K562 (cell line): ENCODE results near the gene LRP1B. TPM values are rescaled to one million over a fixed set of nuclear protein-coding genes. Genes with fewer than 3 reads are reported as not detected.

Experiments
- ATAC-seq: fragments of 200-7000 bp; cut with Tn5 transposase; 3 replicates; pipeline ENCODE4 v1.9.1; 2020; ENCODE audit warnings: moderate library complexity
- BruUV-seq: library from RNA; stranded (reverse); fragments of 400-500 nt; replicated peaks from 2 replicates; lab custom pipeline; 2021; lab: Mats Ljungman, UMichigan
- CTCF ChIA-PET: fragments of 300-600 bp; formaldehyde crosslinking; extraction: SDS; loops from one replicate; lab custom pipeline; 2021; ENCODE audit warnings: low intra/inter-chr PET ratio; lab: Yijun Ruan, JAX
- POLR2A ChIA-PET: fragments of 300-600, 350-650 bp; sonication (Branson Sonifier 250); formaldehyde crosslinking; extraction: SDS; loops from one replicate; lab custom pipeline; 2021; ENCODE audit warnings: antibody characterized with exemption, inconsistent platforms; lab: Yijun Ruan, JAX
- DNase-seq, 4 experiments: peaks; one replicate each; pipeline versions ENCODE4 v3.0.0 to v3.0.0-alpha.2; 2011 to 2018; ENCODE audit warnings: low spot score in 3 of 4, mixed read lengths in 3 of 4; ENCODE audit errors: extremely low read depth in 1 of 4
- FAIRE-seq: peaks from 2 replicates; lab custom pipeline; 2011; peaks lifted over from hg19 to GRCh38; lab: Jason Lieb, UNC
- H2AFZ ChIP-seq: 2 replicates; pipeline ENCODE4 v1.6.0; 2011; ENCODE audit warnings: low read depth, low read length, control low read depth, inconsistent platforms
- H3K27ac ChIP-seq: fragments of 200-600 bp; 3 replicates; pipeline ENCODE4 v1.8.0; 2011; ENCODE audit warnings: low read depth, mild to moderate bottlenecking, control low read depth, inconsistent platforms, low read length, moderate library complexity, mixed read lengths; ENCODE audit errors: extremely low read depth
- H3K27me3 ChIP-seq, 2 experiments: fragments of 300-600 bp in 1 of 2; 2 replicates in 1 of 2; 3 replicates in 1 of 2; pipeline versions ENCODE4 v1.6.0 to v1.8.0; 2011; ENCODE audit warnings: inconsistent platforms in 2 of 2, low read length in 2 of 2, mild to moderate bottlenecking in 1 of 2, mixed read lengths in 1 of 2, moderate library complexity in 1 of 2; ENCODE audit not compliant: control insufficient read depth in 2 of 2, insufficient read depth in 2 of 2
- H3K36me3 ChIP-seq: fragments of 300-600 bp; 3 replicates; pipeline ENCODE4 v1.8.0; 2011; ENCODE audit warnings: mild to moderate bottlenecking, low read length, inconsistent platforms; ENCODE audit not compliant: control insufficient read depth, insufficient read depth
- H3K4me1 ChIP-seq, 2 experiments: fragments of 200-600 bp in 1 of 2; replicated peaks in 1 of 2; 2 replicates in 1 of 2; 3 replicates in 1 of 2; pipeline versions ENCODE4 v1.5.1 to v1.8.0; 2011; ENCODE audit warnings: inconsistent platforms in 2 of 2, low read length in 2 of 2, mild to moderate bottlenecking in 1 of 2, mixed read lengths in 1 of 2, moderate library complexity in 1 of 2; ENCODE audit not compliant: control insufficient read depth in 2 of 2, insufficient read depth in 2 of 2
- H3K4me2 ChIP-seq: 2 replicates; pipeline ENCODE4 v1.6.1; 2011; ENCODE audit warnings: low read length, control low read depth, inconsistent platforms, mixed read lengths; ENCODE audit not compliant: insufficient read depth
- H3K4me3 ChIP-seq: fragments of 200-600 bp; sonication (generic), shearing (Covaris generic); 2 replicates; pipeline ENCODE4 v1.5.1; 2016; ENCODE audit warnings: control low read depth, inconsistent platforms
- H3K79me2 ChIP-seq: fragments of 200-600 bp; 3 replicates; pipeline ENCODE4 v1.8.0; 2011; ENCODE audit warnings: low read length, inconsistent platforms; ENCODE audit not compliant: control insufficient read depth, insufficient read depth
- H3K9ac ChIP-seq, 2 experiments: 2 replicates each; pipeline versions ENCODE4 v1.6.0 to v1.6.1; 2011; ENCODE audit warnings: low read depth in 2 of 2, low read length in 2 of 2, control low read depth in 1 of 2, inconsistent platforms in 1 of 2, mild to moderate bottlenecking in 1 of 2, mixed read lengths in 1 of 2; ENCODE audit not compliant: insufficient read depth in 1 of 2
- H3K9me1 ChIP-seq: one replicate; pipeline ENCODE4 v1.6.0; 2011; ENCODE audit warnings: inconsistent platforms, mild to moderate bottlenecking, low read length, moderate library complexity; ENCODE audit not compliant: control insufficient read depth, insufficient read depth
- H3K9me3 ChIP-seq: replicated peaks from 2 replicates; pipeline ENCODE4 v1.5.1; 2011; ENCODE audit warnings: low read depth, low read length, inconsistent platforms; ENCODE audit not compliant: control insufficient read depth, insufficient read depth
- H4K20me1 ChIP-seq: replicated peaks from 2 replicates; pipeline ENCODE4 v1.6.1; 2011; ENCODE audit warnings: low read length, inconsistent platforms, mixed read lengths; ENCODE audit not compliant: control insufficient read depth, insufficient read depth
- CREB1 ChIP-seq, 2 experiments: sonication (generic) in 1 of 2; formaldehyde crosslinking in 1 of 2; IDR thresholded peaks; 2 replicates each; pipeline versions ENCODE4 v1.6.1 to v1.8.0; 2012 to 2022; ENCODE audit warnings: inconsistent platforms in 1 of 2, mild to moderate bottlenecking in 1 of 2, missing genetic modification reagents in 1 of 2, moderate library complexity in 1 of 2
- CTCFL ChIP-seq: IDR thresholded peaks from 2 replicates; pipeline ENCODE4 v1.6.1; 2011; ENCODE audit warnings: borderline replicate concordance, low read depth, mild to moderate bottlenecking, moderate library complexity, low read length; ENCODE audit not compliant: insufficient read depth, poor library complexity, severe bottlenecking
- ELF4 ChIP-seq: fragments of 450-650 bp; formaldehyde crosslinking; IDR thresholded peaks from 2 replicates; pipeline ENCODE4 v1.4.0; 2022; ENCODE audit warnings: missing genetic modification characterization
- HDAC1 ChIP-seq, 2 experiments: fragments of 450-650 bp; IDR thresholded peaks; 2 replicates each; pipeline ENCODE4 v1.6.1; 2016 to 2017; ENCODE audit warnings: inconsistent platforms in 1 of 2, mild to moderate bottlenecking in 1 of 2, moderate library complexity in 1 of 2
- MED1 ChIP-seq: sonication (generic); formaldehyde crosslinking; IDR thresholded peaks from 2 replicates; pipeline ENCODE4 v1.8.1; 2023; ENCODE audit warnings: missing genetic modification reagents, borderline replicate concordance
- MLX ChIP-seq, 2 experiments: fragments of 450-650 bp in 1 of 2; sonication (generic) in 1 of 2; formaldehyde crosslinking; conservative IDR thresholded peaks; 2 replicates each; pipeline versions ENCODE4 v1.4.0 to v1.8.1; 2020 to 2022; ENCODE audit warnings: mild to moderate bottlenecking in 1 of 2, missing genetic modification reagents in 1 of 2
- NFIC ChIP-seq: fragments of 450-650 bp; IDR thresholded peaks from 2 replicates; pipeline ENCODE4 v1.6.1; 2017; ENCODE audit warnings: mild to moderate bottlenecking, inconsistent platforms
- NR1H2 ChIP-seq: sonication (generic); formaldehyde crosslinking; IDR thresholded peaks from 2 replicates; pipeline ENCODE4 v1.4.0; 2020; ENCODE audit warnings: mild to moderate bottlenecking, missing genetic modification reagents
- ZBTB33 ChIP-seq: sonication (generic); formaldehyde crosslinking; IDR thresholded peaks from 2 replicates; pipeline ENCODE4 v1.8.1; 2023; ENCODE audit warnings: mild to moderate bottlenecking, missing genetic modification reagents
- ZNF384 ChIP-seq: IDR thresholded peaks from 2 replicates; pipeline ENCODE4 v1.6.1; 2012; ENCODE audit warnings: low read depth, low read length, improper control_type of control experiment
- ZNF586 ChIP-seq: fragments of 450-650 bp; formaldehyde crosslinking; conservative IDR thresholded peaks from 2 replicates; pipeline ENCODE4 v1.4.0; 2020; ENCODE audit warnings: mild to moderate bottlenecking, moderate library complexity
- ZNF695 ChIP-seq: fragments of 450-650 bp; formaldehyde crosslinking; IDR thresholded peaks from 2 replicates; pipeline ENCODE4 v1.4.0; 2020; ENCODE audit warnings: mild to moderate bottlenecking, moderate library complexity
- ZNF77 ChIP-seq: fragments of 250-450 bp; sonication (Bioruptor Pico); IDR thresholded peaks from 2 replicates; pipeline ENCODE4 v1.5.0; 2020
- ZNF785 ChIP-seq: fragments of 250-450 bp; sonication (Bioruptor Pico); IDR thresholded peaks from 2 replicates; pipeline ENCODE4 v1.4.0; 2020; ENCODE audit warnings: mild to moderate bottlenecking
- WGBS: fragments of 100-300 bp; shearing (Covaris generic); methylation state at CpG from one replicate; pipeline ENCODE4 v1.1.6; 2016; ENCODE audit warnings: low coverage, mixed read lengths; ENCODE audit not compliant: insufficient coverage; ENCODE audit errors: missing lambda C conversion rate; 5-methylcytosine and 5-hydroxymethylcytosine counted together
- in situ Hi-C: fragments of 300-500 bp; cut with MboI; formaldehyde crosslinking; loops from 4 replicates; pipeline ENCODE4 v1.15.0; 2018; ENCODE audit warnings: inconsistent platforms, mixed read lengths
- intact Hi-C: fragments of 100-400 bp; cut with micrococcal nuclease; formaldehyde crosslinking; loops from 2 replicates; pipeline ENCODE4 v1.14.2; 2022
- polyA plus RNA-seq, 8 experiments: library from polyadenylated mRNA; depleted of rRNA in 4 of 8; stranded (reverse) in 5 of 8; unstranded in 3 of 8; fragments of >200 nt; fragmentation: Nextera tagmentation in 2 of 8; fragmentation: Illumina TruSeq in 1 of 8; extraction: Ambion mirVana in 2 of 8; extraction: Trizol in 1 of 8; gene quantifications; 2 replicates each; pipeline versions ENCODE4 v1.2.1 to v1.2.3, GENCODE V29; 2011 to 2014; ENCODE audit warnings: inconsistent platforms in 1 of 8, missing spikeins in 1 of 8
- total RNA-seq, 7 experiments: library from RNA; depleted of rRNA in 6 of 7; stranded (reverse); fragments of >200 nt in 6 of 7; fragmentation: Illumina TruSeq in 2 of 7; extraction: Trizol in 2 of 7; gene quantifications; 2 replicates each; pipeline versions ENCODE4 v1.2.1 to v1.2.3, GENCODE V29; 2011 to 2021; ENCODE audit warnings: low replicate concordance in 1 of 7

Gene LRP1B
- total and polyA plus RNA-seq, 9 of the 15 experiments (the other 6 are each of a cell fraction or from before 2014, with no cell fraction given), result not detected

- H3K36me3 ChIP-seq, result no peaks in the 10 kb centered on the region
- ATAC-seq, result no peak
- H3K27ac ChIP-seq, result no peak overlapping the region
- H3K4me1 ChIP-seq, result no peaks in the 10 kb centered on the region
- no peak overlapping the region for H3K4me3 ChIP-seq
- no peak overlapping the region for H2AFZ ChIP-seq
- H4K20me1 ChIP-seq, result no peaks in the 10 kb centered on the region
- TF ChIP-seq MED1 (CRISPR knock-in tag) (no peak), NFIC (no peak), CTCFL (no peak), ZNF695 (no peak), ELF4 (no peak), CREB1 (IDR thresholded peaks at IDR 0.05) (no peak), CREB1 (CRISPR knock-in tag; IDR thresholded peaks at IDR 0.05) (no peak), NR1H2 (CRISPR knock-in tag) (no peak), MLX (CRISPR knock-in tag; conservative IDR thresholded peaks at IDR 0.05) (no peak), ZBTB33 (CRISPR knock-in tag) (no peak), ZNF384 (no peak), ZNF586 (no peak), ZNF77 (CRISPR knock-in tag) (no peak), ZNF785 (CRISPR knock-in tag) (no peak), HDAC1 (IDR thresholded peaks at IDR 0.05) (no peak)
- H3K9me3 ChIP-seq, result no peaks in the 10 kb centered on the region
- H3K9me1 ChIP-seq, result no peaks in the 10 kb centered on the region
- WGBS, result 7% methylated on average over 2 of the region's 2 CpGs
- POLR2A ChIA-PET, result no interaction called here
- DNase-seq, result no peak
- H3K27me3 ChIP-seq, result no peaks in the 10 kb centered on the region
- no peaks in the 10 kb centered on the region for H3K79me2 ChIP-seq
- H3K4me2 ChIP-seq, result no peak overlapping the region
- FAIRE-seq, result no peak
- in situ Hi-C loops, result no loop called here
- BruUV-seq, result no TSS peak
- intact Hi-C loops, result no loop called here
- CTCF ChIA-PET, result no interaction called here
- H3K9ac ChIP-seq, result no peak overlapping the region
These were observed 859.5 kb downstream of the LRP1B start for GRCh38 chr2:141271346-141271745.
